HepG2 (cell line): Measurements from ENCODE around the gene FAM221B. TPM values are rescaled to one million over a fixed set of nuclear protein-coding genes. Genes with fewer than 3 reads are reported as not detected.

ENCODE experiments used
- BHLHE40 ChIP-seq: IDR thresholded peaks from 2 replicates; pipeline ENCODE4 v1.6.1; 2011; ENCODE audit warnings: low read length, improper control_type of control experiment
- ESRRA ChIP-seq: sonication (generic); formaldehyde crosslinking; IDR thresholded peaks from 2 replicates; pipeline ENCODE4 v1.5.1; 2020; ENCODE audit warnings: mild to moderate bottlenecking, low read depth, missing genetic modification reagents
- GTF3A ChIP-seq: sonication (generic); formaldehyde crosslinking; conservative IDR thresholded peaks from 2 replicates; pipeline ENCODE4 v1.4.0; 2020; ENCODE audit warnings: mild to moderate bottlenecking, missing genetic modification reagents
- MEIS1 ChIP-seq: sonication (generic); formaldehyde crosslinking; IDR thresholded peaks from 2 replicates; pipeline ENCODE4 v1.9.0; 2021; ENCODE audit warnings: mild to moderate bottlenecking, missing genetic modification reagents, moderate library complexity, borderline replicate concordance
- NFYC ChIP-seq: IDR thresholded peaks from 2 replicates; pipeline ENCODE4 v1.6.1; 2016; ENCODE audit warnings: missing genetic modification reagents, missing compliant biosample characterization
- NR2C2 ChIP-seq: sonication (generic); formaldehyde crosslinking; IDR thresholded peaks from 2 replicates; pipeline ENCODE4 v1.4.0; 2020; ENCODE audit warnings: missing genetic modification reagents, mild to moderate bottlenecking, moderate library complexity, borderline replicate concordance
- RARA ChIP-seq: IDR thresholded peaks from 2 replicates; pipeline ENCODE4 v1.6.1; 2016; ENCODE audit warnings: missing genetic modification reagents, missing compliant biosample characterization
- ZNF501 ChIP-seq: sonication (generic); formaldehyde crosslinking; IDR thresholded peaks from 2 replicates; pipeline ENCODE4 v1.5.1; 2020; ENCODE audit warnings: mild to moderate bottlenecking, moderate library complexity, missing genetic modification reagents
- ZNF556 ChIP-seq: sonication (generic); formaldehyde crosslinking; IDR thresholded peaks from 2 replicates; pipeline ENCODE4 v1.4.0; 2020; ENCODE audit warnings: mild to moderate bottlenecking, missing genetic modification reagents, borderline replicate concordance
- polyA plus RNA-seq, 8 experiments: library from polyadenylated mRNA; depleted of rRNA in 3 of 8; stranded (reverse) in 7 of 8; unstranded in 1 of 8; fragments of >200 nt; fragmentation: Illumina TruSeq in 4 of 8; extraction: Trizol in 4 of 8; gene quantifications; 2 replicates each; pipeline versions ENCODE4 v1.2.1 to v1.2.3, GENCODE V29; 2011 to 2016; ENCODE audit warnings: low read depth in 4 of 8, missing spikeins in 1 of 8, mixed read lengths in 1 of 8; ENCODE audit not compliant: insufficient read depth in 1 of 8
- total RNA-seq, 5 experiments: library from RNA; depleted of rRNA; stranded (reverse); fragments of >200 nt; fragmentation: Illumina TruSeq; extraction: Trizol; gene quantifications; 2 replicates each; pipeline ENCODE4 v1.2.3, GENCODE V29; 2016; ENCODE audit warnings: low read depth in 1 of 5
- TF ChIP-seq, protein P1 (sequence below): sonication (generic); formaldehyde crosslinking; IDR thresholded peaks from 2 replicates; pipeline ENCODE4 v1.8.0; 2022; ENCODE audit warnings: missing genetic modification reagents, mild to moderate bottlenecking, moderate library complexity, borderline replicate concordance
- TF ChIP-seq, protein P2 (sequence below): sonication (generic); formaldehyde crosslinking; IDR thresholded peaks from 2 replicates; pipeline ENCODE4 v1.5.0; 2020; ENCODE audit warnings: mild to moderate bottlenecking, missing genetic modification reagents, borderline replicate concordance
- TF ChIP-seq, protein P3 (sequence below): sonication (generic); formaldehyde crosslinking; IDR thresholded peaks from 2 replicates; pipeline ENCODE4 v1.8.0; 2022; ENCODE audit warnings: missing genetic modification reagents, mild to moderate bottlenecking, borderline replicate concordance
- TF ChIP-seq, protein P4 (sequence below): IDR thresholded peaks from 2 replicates; pipeline ENCODE4 v1.6.1; 2016
- TF ChIP-seq, protein P5 (sequence below): IDR thresholded peaks from 2 replicates; pipeline ENCODE4 v1.6.1; 2012; ENCODE audit warnings: inconsistent platforms
- TF ChIP-seq, protein P6 (sequence below): IDR thresholded peaks from 2 replicates; pipeline ENCODE4 v1.6.1; 2016; ENCODE audit warnings: mild to moderate bottlenecking

FAM221B gene
- total and polyA plus RNA-seq, 2 of the 13 experiments (the other 11 are each of a cell fraction or from before 2014, with no cell fraction given), result not detected

DNA sequence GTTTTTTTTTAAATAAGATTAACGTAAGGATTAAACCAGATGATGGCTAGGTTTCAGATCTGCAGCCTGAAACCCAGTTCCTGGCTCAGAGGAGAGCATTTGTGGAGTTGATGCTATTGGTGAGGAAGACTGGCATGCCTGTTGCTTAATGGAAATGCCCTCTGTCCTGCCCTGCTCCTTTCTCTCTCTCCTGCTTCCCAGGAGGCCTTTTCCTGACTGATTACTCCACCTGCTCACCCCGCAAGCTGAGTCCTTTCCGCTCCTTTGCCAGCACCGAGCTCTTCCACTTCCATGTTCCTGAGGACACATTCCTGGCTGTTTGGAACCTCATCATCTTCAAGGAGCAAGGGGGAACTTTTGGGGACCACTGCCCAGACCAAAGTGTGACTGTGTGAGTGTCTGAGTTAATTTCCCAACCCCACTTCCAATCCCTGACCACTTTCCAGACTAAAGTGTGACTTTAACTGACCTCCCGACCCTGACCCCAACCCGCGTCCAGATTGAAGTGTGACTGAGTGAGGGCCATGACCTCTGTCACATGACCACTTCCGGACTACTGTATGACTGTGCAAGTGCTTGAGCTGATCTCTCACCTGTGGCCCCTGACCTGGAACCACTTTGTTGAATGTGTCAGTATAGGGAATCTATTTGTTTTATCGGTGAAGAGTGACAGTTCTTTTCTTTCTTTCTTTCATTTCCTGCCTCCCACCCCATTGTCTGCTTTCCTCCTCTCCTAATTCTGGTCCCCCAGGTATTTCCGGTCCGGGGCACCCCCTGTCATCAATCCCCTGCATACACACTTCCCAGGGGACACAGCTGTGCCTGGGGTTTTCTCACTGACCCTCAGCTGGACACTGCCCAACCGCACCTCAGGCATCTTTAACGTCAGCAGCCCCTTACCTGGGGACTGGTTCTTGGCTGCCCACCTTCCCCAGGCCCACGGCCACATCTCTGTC, 6.0 kb upstream of the FAM221B start (continued):
- TF ChIP-seq, protein P1, sequence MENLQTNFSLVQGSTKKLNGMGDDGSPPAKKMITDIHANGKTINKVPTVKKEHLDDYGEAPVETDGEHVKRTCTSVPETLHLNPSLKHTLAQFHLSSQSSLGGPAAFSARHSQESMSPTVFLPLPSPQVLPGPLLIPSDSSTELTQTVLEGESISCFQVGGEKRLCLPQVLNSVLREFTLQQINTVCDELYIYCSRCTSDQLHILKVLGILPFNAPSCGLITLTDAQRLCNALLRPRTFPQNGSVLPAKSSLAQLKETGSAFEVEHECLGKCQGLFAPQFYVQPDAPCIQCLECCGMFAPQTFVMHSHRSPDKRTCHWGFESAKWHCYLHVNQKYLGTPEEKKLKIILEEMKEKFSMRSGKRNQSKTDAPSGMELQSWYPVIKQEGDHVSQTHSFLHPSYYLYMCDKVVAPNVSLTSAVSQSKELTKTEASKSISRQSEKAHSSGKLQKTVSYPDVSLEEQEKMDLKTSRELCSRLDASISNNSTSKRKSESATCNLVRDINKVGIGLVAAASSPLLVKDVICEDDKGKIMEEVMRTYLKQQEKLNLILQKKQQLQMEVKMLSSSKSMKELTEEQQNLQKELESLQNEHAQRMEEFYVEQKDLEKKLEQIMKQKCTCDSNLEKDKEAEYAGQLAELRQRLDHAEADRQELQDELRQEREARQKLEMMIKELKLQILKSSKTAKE, result 0 out of 2 replicates have a peak, but pooled peaks have one; percentile 27
- TF ChIP-seq, protein P2, sequence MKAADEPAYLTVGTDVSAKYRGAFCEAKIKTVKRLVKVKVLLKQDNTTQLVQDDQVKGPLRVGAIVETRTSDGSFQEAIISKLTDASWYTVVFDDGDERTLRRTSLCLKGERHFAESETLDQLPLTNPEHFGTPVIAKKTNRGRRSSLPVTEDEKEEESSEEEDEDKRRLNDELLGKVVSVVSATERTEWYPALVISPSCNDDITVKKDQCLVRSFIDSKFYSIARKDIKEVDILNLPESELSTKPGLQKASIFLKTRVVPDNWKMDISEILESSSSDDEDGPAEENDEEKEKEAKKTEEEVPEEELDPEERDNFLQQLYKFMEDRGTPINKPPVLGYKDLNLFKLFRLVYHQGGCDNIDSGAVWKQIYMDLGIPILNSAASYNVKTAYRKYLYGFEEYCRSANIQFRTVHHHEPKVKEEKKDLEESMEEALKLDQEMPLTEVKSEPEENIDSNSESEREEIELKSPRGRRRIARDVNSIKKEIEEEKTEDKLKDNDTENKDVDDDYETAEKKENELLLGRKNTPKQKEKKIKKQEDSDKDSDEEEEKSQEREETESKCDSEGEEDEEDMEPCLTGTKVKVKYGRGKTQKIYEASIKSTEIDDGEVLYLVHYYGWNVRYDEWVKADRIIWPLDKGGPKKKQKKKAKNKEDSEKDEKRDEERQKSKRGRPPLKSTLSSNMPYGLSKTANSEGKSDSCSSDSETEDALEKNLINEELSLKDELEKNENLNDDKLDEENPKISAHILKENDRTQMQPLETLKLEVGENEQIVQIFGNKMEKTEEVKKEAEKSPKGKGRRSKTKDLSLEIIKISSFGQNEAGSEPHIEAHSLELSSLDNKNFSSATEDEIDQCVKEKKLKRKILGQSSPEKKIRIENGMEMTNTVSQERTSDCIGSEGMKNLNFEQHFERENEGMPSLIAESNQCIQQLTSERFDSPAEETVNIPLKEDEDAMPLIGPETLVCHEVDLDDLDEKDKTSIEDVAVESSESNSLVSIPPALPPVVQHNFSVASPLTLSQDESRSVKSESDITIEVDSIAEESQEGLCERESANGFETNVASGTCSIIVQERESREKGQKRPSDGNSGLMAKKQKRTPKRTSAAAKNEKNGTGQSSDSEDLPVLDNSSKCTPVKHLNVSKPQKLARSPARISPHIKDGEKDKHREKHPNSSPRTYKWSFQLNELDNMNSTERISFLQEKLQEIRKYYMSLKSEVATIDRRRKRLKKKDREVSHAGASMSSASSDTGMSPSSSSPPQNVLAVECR (CRISPR knock-in tag), result peak; percentile 44; the same call in 1 of the 2 replicates
- TF ChIP-seq NR2C2 (CRISPR knock-in tag) (peak; percentile 99), ESRRA (CRISPR knock-in tag) (peak; percentile 90), ZNF501 (peak; percentile 54; the same call in 1 of the 2 replicates), NFYC (CRISPR knock-in tag) (no peak), MEIS1 (no peak), RARA (peak; percentile 94), BHLHE40 (peak; percentile 76; the same call in 1 of the 2 replicates), GTF3A (CRISPR knock-in tag) (no peak), ZNF556 (no peak)
- TF ChIP-seq, protein P3, sequence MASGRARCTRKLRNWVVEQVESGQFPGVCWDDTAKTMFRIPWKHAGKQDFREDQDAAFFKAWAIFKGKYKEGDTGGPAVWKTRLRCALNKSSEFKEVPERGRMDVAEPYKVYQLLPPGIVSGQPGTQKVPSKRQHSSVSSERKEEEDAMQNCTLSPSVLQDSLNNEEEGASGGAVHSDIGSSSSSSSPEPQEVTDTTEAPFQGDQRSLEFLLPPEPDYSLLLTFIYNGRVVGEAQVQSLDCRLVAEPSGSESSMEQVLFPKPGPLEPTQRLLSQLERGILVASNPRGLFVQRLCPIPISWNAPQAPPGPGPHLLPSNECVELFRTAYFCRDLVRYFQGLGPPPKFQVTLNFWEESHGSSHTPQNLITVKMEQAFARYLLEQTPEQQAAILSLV (CRISPR knock-in tag), result no peak
- TF ChIP-seq, protein P4, sequence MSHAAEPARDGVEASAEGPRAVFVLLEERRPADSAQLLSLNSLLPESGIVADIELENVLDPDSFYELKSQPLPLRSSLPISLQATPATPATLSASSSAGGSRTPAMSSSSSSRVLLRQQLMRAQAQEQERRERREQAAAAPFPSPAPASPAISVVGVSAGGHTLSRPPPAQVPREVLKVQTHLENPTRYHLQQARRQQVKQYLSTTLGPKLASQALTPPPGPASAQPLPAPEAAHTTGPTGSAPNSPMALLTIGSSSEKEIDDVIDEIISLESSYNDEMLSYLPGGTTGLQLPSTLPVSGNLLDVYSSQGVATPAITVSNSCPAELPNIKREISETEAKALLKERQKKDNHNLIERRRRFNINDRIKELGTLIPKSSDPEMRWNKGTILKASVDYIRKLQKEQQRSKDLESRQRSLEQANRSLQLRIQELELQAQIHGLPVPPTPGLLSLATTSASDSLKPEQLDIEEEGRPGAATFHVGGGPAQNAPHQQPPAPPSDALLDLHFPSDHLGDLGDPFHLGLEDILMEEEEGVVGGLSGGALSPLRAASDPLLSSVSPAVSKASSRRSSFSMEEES, result peak; percentile 64; the same call in 1 of the 2 replicates
- TF ChIP-seq, protein P5, sequence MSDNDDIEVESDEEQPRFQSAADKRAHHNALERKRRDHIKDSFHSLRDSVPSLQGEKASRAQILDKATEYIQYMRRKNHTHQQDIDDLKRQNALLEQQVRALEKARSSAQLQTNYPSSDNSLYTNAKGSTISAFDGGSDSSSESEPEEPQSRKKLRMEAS, result peak; percentile 39; the same call in 1 of the 2 replicates
- TF ChIP-seq, protein P6, sequence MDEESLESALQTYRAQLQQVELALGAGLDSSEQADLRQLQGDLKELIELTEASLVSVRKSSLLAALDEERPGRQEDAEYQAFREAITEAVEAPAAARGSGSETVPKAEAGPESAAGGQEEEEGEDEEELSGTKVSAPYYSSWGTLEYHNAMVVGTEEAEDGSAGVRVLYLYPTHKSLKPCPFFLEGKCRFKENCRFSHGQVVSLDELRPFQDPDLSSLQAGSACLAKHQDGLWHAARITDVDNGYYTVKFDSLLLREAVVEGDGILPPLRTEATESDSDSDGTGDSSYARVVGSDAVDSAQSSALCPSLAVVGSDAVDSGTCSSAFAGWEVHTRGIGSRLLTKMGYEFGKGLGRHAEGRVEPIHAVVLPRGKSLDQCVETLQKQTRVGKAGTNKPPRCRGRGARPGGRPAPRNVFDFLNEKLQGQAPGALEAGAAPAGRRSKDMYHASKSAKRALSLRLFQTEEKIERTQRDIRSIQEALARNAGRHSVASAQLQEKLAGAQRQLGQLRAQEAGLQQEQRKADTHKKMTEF (CRISPR knock-in tag), result 0 out of 2 replicates have a peak, but pooled peaks have one; percentile 35
